Mammary epithelial cell (primary cell): Measurements from ENCODE around the gene FZD8.

ENCODE experiments used
- EZH2 ChIP-seq: IDR thresholded peaks from 2 replicates; pipeline ENCODE4 v1.6.1; 2012; ENCODE audit warnings: low read length, inconsistent platforms, borderline replicate concordance
- TF ChIP-seq, protein P1 (sequence below), 2 donors: IDR thresholded peaks in 1 of 2; conservative IDR thresholded peaks in 1 of 2; 2 replicates each; pipeline ENCODE4 v1.5.1; 2011 to 2012; ENCODE audit warnings: inconsistent platforms in 2 of 2, low read length in 2 of 2, mild to moderate bottlenecking in 2 of 2, control low read depth in 1 of 2, low read depth in 1 of 2; ENCODE audit not compliant: insufficient read depth in 1 of 2; ENCODE audit errors: extremely low read depth in 1 of 2

DNA sequence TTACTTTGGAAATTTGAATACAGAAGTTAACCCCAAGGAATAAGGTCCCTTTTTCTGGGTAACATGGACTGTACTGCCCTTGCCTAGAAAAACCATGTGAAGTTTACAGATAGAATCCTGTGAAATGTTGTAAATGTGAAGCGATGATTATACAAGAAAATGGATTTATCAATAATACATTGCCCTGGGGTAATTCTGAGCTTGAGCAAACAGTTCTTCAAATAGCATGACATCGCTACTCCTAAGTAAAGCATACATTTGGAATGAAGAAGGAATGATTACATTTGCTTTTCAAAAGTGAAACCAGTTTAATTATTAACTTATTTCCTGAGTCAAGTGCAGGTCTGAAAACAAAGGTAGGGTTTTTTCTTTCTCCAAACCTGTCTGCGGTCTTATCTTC lies 43.3 kb upstream of the FZD8 start:
- TF ChIP-seq EZH2 = no peak
- TF ChIP-seq, protein P1, sequence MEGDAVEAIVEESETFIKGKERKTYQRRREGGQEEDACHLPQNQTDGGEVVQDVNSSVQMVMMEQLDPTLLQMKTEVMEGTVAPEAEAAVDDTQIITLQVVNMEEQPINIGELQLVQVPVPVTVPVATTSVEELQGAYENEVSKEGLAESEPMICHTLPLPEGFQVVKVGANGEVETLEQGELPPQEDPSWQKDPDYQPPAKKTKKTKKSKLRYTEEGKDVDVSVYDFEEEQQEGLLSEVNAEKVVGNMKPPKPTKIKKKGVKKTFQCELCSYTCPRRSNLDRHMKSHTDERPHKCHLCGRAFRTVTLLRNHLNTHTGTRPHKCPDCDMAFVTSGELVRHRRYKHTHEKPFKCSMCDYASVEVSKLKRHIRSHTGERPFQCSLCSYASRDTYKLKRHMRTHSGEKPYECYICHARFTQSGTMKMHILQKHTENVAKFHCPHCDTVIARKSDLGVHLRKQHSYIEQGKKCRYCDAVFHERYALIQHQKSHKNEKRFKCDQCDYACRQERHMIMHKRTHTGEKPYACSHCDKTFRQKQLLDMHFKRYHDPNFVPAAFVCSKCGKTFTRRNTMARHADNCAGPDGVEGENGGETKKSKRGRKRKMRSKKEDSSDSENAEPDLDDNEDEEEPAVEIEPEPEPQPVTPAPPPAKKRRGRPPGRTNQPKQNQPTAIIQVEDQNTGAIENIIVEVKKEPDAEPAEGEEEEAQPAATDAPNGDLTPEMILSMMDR (conservative IDR thresholded peaks at IDR 0.05 in 1 of 2, IDR thresholded peaks at IDR 0.05 in 1 of 2; ENCODE audit: extremely low read depth in 1 of 2, insufficient read depth in 1 of 2, low read depth in 1 of 2, low read length in 2 of 2) = no peak
